Left colon (tissue), 2 donors: ENCODE measurements around the gene SIAH2. TPM values are rescaled to one million over a fixed set of nuclear protein-coding genes. Genes with fewer than 3 reads are reported as not detected.

Source experiments
- ATAC-seq: fragments of 200-7000 bp; cut with Tn5 transposase; one replicate; pipeline ENCODE4 v1.9.1; 2020; ENCODE audit warnings: mild to moderate bottlenecking, moderate library complexity
- DNase-seq, 2 donors: peaks; one replicate each; pipeline ENCODE4 v3.0.0-alpha.2; 2020
- intact Hi-C, 2 donors: fragments of 100-400 bp; cut with DNase I in 1 of 2; cut with micrococcal nuclease in 1 of 2; formaldehyde crosslinking; loops; one replicate each; pipeline versions ENCODE4 v1.11.2 to v1.14.0; 2022; cut with DNase I, micrococcal nuclease
- total RNA-seq, 2 donors: library from RNA; stranded (reverse); fragmentation: NEBNext Ultra II Directional; extraction: Animal tissue kit (Norgen Biotek cat#: 25700); gene quantifications; one replicate each; pipeline ENCODE4 v1.2.1, GENCODE V29; 2021
- donor health status: DM: no; HTN: no; CAD: no.
- donor health status: DM: yes; HTN: yes; CAD: no.

Gene SIAH2
- total RNA-seq, 2 donors from 2014 or later: 24.1 to 25.4 TPM

GRCh38 chr3:150739200-150739863, 23.6 kb downstream of the SIAH2 start:
- DNase-seq (no peak), ATAC-seq (no peak)
- intact Hi-C loops: no loop called here

- ATAC-seq: no peak
- intact Hi-C loops: no loop called here
Measured at GRCh38 chr3:150738688-150739087, 24.3 kb downstream of the SIAH2 start.

GRCh38 chr3:150737874-150738679, 24.9 kb downstream of the SIAH2 start:
- no peak for DNase-seq
- peak; percentile 82 for ATAC-seq
- intact Hi-C loops: no loop called here

More at GRCh38 chr3:150738688-150739087, 24.3 kb downstream of the SIAH2 start:
- DNase-seq: no peak

- ATAC-seq (peak; percentile 79), DNase-seq (no peak)
- intact Hi-C loops: no loop called here
Measured at GRCh38 chr3:150736903-150737832, 25.8 kb downstream of the SIAH2 start.

- ATAC-seq (no peak), DNase-seq (no peak)
- intact Hi-C loops: no loop called here
Measured at GRCh38 chr3:150736316-150736719, 26.7 kb downstream of the SIAH2 start.

GRCh38 chr3:150734795-150735119, 28.2 kb downstream of the SIAH2 start:
- intact Hi-C loops: no loop called here

GRCh38 chr3:150733936-150734794, 28.8 kb downstream of the SIAH2 start:
- intact Hi-C loops: no loop called here
- DNase-seq (no peak), ATAC-seq (no peak)

More at GRCh38 chr3:150734795-150735119, 28.2 kb downstream of the SIAH2 start:
- no peak for ATAC-seq
- DNase-seq: no peak

- no peak for ATAC-seq
- intact Hi-C loops: no loop called here
- DNase-seq: no peak
Measured at GRCh38 chr3:150733373-150733935, 29.5 kb downstream of the SIAH2 start.

GRCh38 chr3:150729682-150730360, 33.1 kb downstream of the SIAH2 start:
- ATAC-seq (no peak), DNase-seq (no peak)
- intact Hi-C loops: loop anchor here in 1 of 2 donors (10.0 kb wide), 2 partner anchors 55 to 415 kb away; no protein-coding TSS in a partner anchor

- no peak for ATAC-seq
- DNase-seq: no peak
- intact Hi-C loops: loop anchor here in 1 of 2 donors (10.0 kb wide), 2 partner anchors 57 to 417 kb away; no protein-coding TSS in a partner anchor
Measured at GRCh38 chr3:150727653-150728502, 35.1 kb downstream of the SIAH2 start.

GRCh38 chr3:150725548-150725947, 37.4 kb downstream of the SIAH2 start:
- DNase-seq (peak; percentile 63 to 86), ATAC-seq (peak; percentile 95)
- intact Hi-C loops: loop anchor here in 1 of 2 donors (10.0 kb wide), 2 partner anchors 59 to 419 kb away; no protein-coding TSS in a partner anchor

- ATAC-seq (peak; percentile 60), DNase-seq (no peak)
- intact Hi-C loops: loop anchor here in 1 of 2 donors (5.0 to 10.0 kb wide), 3 partner anchors 61 to 421 kb away; no protein-coding TSS in a partner anchor
Measured at GRCh38 chr3:150723946-150724345, 39.0 kb downstream of the SIAH2 start.

- no peak for DNase-seq
- ATAC-seq: no peak
- intact Hi-C loops: loop anchor here in 1 of 2 donors (5.0 to 10.0 kb wide), 3 partner anchors 63 to 423 kb away; no protein-coding TSS in a partner anchor
Measured at GRCh38 chr3:150722267-150722666, 40.7 kb downstream of the SIAH2 start.

- peak; percentile 44 for ATAC-seq
- no peak for DNase-seq
- intact Hi-C loops: loop anchor here in 1 of 2 donors (5.0 to 10.0 kb wide), 3 partner anchors 63 to 423 kb away; no protein-coding TSS in a partner anchor
Measured at GRCh38 chr3:150721285-150722130, 41.5 kb downstream of the SIAH2 start.

GRCh38 chr3:150720444-150720843, 42.5 kb downstream of the SIAH2 start:
- no peak for DNase-seq
- intact Hi-C loops: loop anchor here in 1 of 2 donors (5.0 to 10.0 kb wide), 3 partner anchors 64 to 424 kb away; no protein-coding TSS in a partner anchor
- no peak for ATAC-seq
